H9 (cell line): ENCODE results near the gene FLT3. TPM values are rescaled to one million over a fixed set of nuclear protein-coding genes. Genes with fewer than 3 reads are reported as not detected.

Experiments
- DNase-seq: peaks from one replicate; pipeline ENCODE4 v3.0.0-alpha.2; 2017
- H2AFZ ChIP-seq: one replicate; pipeline ENCODE4 v1.6.1; 2013; ENCODE audit warnings: mild to moderate bottlenecking, low read length, control low read depth, moderate library complexity
- H2AK5ac ChIP-seq: 2 replicates; pipeline ENCODE4 v1.6.1; 2013; ENCODE audit warnings: low read length, control low read depth, mixed read lengths; ENCODE audit not compliant: insufficient read length
- H2BK120ac ChIP-seq: one replicate; pipeline ENCODE4 v1.6.1; 2013; ENCODE audit warnings: low read depth, mild to moderate bottlenecking, low read length, control low read depth, inconsistent platforms; ENCODE audit not compliant: poor library complexity, severe bottlenecking
- H2BK12ac ChIP-seq: 2 replicates; pipeline ENCODE4 v1.6.1; 2013; ENCODE audit warnings: low read length, control low read depth, mixed read lengths, low read depth; ENCODE audit not compliant: insufficient read length
- H2BK15ac ChIP-seq: 2 replicates; pipeline ENCODE4 v1.6.1; 2013; ENCODE audit warnings: low read depth, low read length, control low read depth
- H2BK20ac ChIP-seq: one replicate; pipeline ENCODE4 v1.6.1; 2013; ENCODE audit warnings: low read depth, mild to moderate bottlenecking, low read length, control low read depth, inconsistent platforms; ENCODE audit not compliant: poor library complexity, severe bottlenecking
- H2BK5ac ChIP-seq: 2 replicates; pipeline ENCODE4 v1.6.1; 2013; ENCODE audit warnings: low read length, control low read depth, mixed read lengths; ENCODE audit not compliant: insufficient read length
- H3K14ac ChIP-seq: 2 replicates; pipeline ENCODE4 v1.6.1; 2013; ENCODE audit warnings: low read length, control low read depth; ENCODE audit not compliant: insufficient read depth
- H3K18ac ChIP-seq: 2 replicates; pipeline ENCODE4 v1.6.1; 2013; ENCODE audit warnings: low read depth, mild to moderate bottlenecking, mixed read lengths, low read length, control low read depth; ENCODE audit not compliant: insufficient read length
- H3K23ac ChIP-seq: 2 replicates; pipeline ENCODE4 v1.6.1; 2013; ENCODE audit warnings: low read length, control low read depth, mixed read lengths, low read depth; ENCODE audit not compliant: insufficient read length
- H3K23me2 ChIP-seq: 2 replicates; pipeline ENCODE4 v1.6.1; 2013; ENCODE audit warnings: low read depth, mild to moderate bottlenecking, mixed read lengths, low read length, control low read depth; ENCODE audit not compliant: insufficient read length, poor library complexity, severe bottlenecking
- H3K27ac ChIP-seq: 2 replicates; pipeline ENCODE4 v1.5.1; 2013; ENCODE audit warnings: low read length, control low read depth, mixed read lengths, low read depth; ENCODE audit not compliant: insufficient read length
- H3K27me3 ChIP-seq: 2 replicates; pipeline ENCODE4 v1.6.1; 2013; ENCODE audit warnings: low read length, control low read depth, inconsistent platforms; ENCODE audit not compliant: insufficient read depth
- H3K4ac ChIP-seq: 2 replicates; pipeline ENCODE4 v1.6.1; 2013; ENCODE audit warnings: low read depth, mild to moderate bottlenecking, control low read depth, inconsistent platforms, low read length, moderate library complexity
- H3K4me1 ChIP-seq: 2 replicates; pipeline ENCODE4 v1.6.1; 2013; ENCODE audit warnings: low read length, control low read depth, inconsistent platforms; ENCODE audit not compliant: insufficient read depth
- H3K4me2 ChIP-seq: 2 replicates; pipeline ENCODE4 v1.6.1; 2013; ENCODE audit warnings: low read length, control low read depth, mixed read lengths; ENCODE audit not compliant: insufficient read length, insufficient read depth
- H3K56ac ChIP-seq: 2 replicates; pipeline ENCODE4 v1.6.1; 2013; ENCODE audit warnings: low read depth, mild to moderate bottlenecking, mixed read lengths, low read length, control low read depth; ENCODE audit not compliant: insufficient read length
- H3K79me1 ChIP-seq: 2 replicates; pipeline ENCODE4 v1.6.1; 2013; ENCODE audit warnings: low read depth, mild to moderate bottlenecking, moderate library complexity, low read length, control low read depth, inconsistent platforms; ENCODE audit not compliant: insufficient read depth, poor library complexity, severe bottlenecking
- H3K79me2 ChIP-seq: 2 replicates; pipeline ENCODE4 v1.6.1; 2013; ENCODE audit warnings: low read length, control low read depth, inconsistent platforms; ENCODE audit not compliant: insufficient read depth
- H3K9ac ChIP-seq: 2 replicates; pipeline ENCODE4 v1.6.1; 2013; ENCODE audit warnings: low read length, control low read depth, mixed read lengths; ENCODE audit not compliant: insufficient read length; ENCODE audit errors: extremely low read depth
- H3K9me3 ChIP-seq: one replicate; pipeline ENCODE4 v1.6.1; 2013; ENCODE audit warnings: low read depth, low read length, inconsistent platforms; ENCODE audit not compliant: control insufficient read depth
- H3T11ph ChIP-seq: one replicate; pipeline ENCODE4 v1.6.1; 2013; ENCODE audit warnings: mild to moderate bottlenecking, low read length, control low read depth, inconsistent platforms
- H4K20me1 ChIP-seq: one replicate; pipeline ENCODE4 v1.6.1; 2013; ENCODE audit not compliant: control insufficient read depth, insufficient read length, insufficient read depth
- H4K5ac ChIP-seq: 2 replicates; pipeline ENCODE4 v1.6.1; 2013; ENCODE audit warnings: low read depth, mild to moderate bottlenecking, mixed read lengths, low read length, control low read depth; ENCODE audit not compliant: insufficient read length
- H4K8ac ChIP-seq: replicated peaks from 2 replicates; pipeline ENCODE4 v1.6.1; 2013; ENCODE audit warnings: low read length, control low read depth, mixed read lengths, low read depth; ENCODE audit not compliant: insufficient read length
- H4K91ac ChIP-seq: 2 replicates; pipeline ENCODE4 v1.6.1; 2013; ENCODE audit warnings: low read depth, mild to moderate bottlenecking, moderate library complexity, mixed read lengths, low read length, control low read depth; ENCODE audit not compliant: insufficient read length
- H3K27ac Mint-ChIP-seq, 3 experiments: 2 replicates in 2 of 3; 3 replicates in 1 of 3; pipeline ENCODE4 v1.8.0; 2020 to 2021; ENCODE audit warnings: mixed read lengths in 3 of 3, mild to moderate bottlenecking in 1 of 3, moderate library complexity in 1 of 3
- H3K27me3 Mint-ChIP-seq: 2 replicates; pipeline ENCODE4 v1.8.0; 2021; ENCODE audit warnings: low read depth, mild to moderate bottlenecking, moderate library complexity, mixed read lengths
- H3K36me3 Mint-ChIP-seq, 3 experiments: 2 replicates in 2 of 3; 3 replicates in 1 of 3; pipeline ENCODE4 v1.8.0; 2020 to 2021; ENCODE audit warnings: low read depth in 3 of 3, mixed read lengths in 3 of 3; ENCODE audit not compliant: insufficient read depth in 1 of 3
- H3K4me1 Mint-ChIP-seq, 2 experiments: 2 replicates each; pipeline ENCODE4 v1.8.0; 2020; ENCODE audit warnings: mixed read lengths in 2 of 2
- H3K4me3 Mint-ChIP-seq, 2 experiments: 2 replicates in 1 of 2; 3 replicates in 1 of 2; pipeline ENCODE4 v1.8.0; 2020 to 2021; ENCODE audit warnings: mild to moderate bottlenecking in 2 of 2, mixed read lengths in 2 of 2, moderate library complexity in 1 of 2
- H3K9me3 Mint-ChIP-seq, 2 experiments: 2 replicates in 1 of 2; 3 replicates in 1 of 2; pipeline ENCODE4 v1.8.0; 2020; ENCODE audit warnings: mild to moderate bottlenecking in 2 of 2, mixed read lengths in 2 of 2, moderate library complexity in 1 of 2
- CTCF ChIP-seq: fragments of 200-600 bp; sonication (generic); conservative IDR thresholded peaks from 3 replicates; pipeline ENCODE4 v1.8.0; 2021; ENCODE audit warnings: antibody characterized with exemption, mild to moderate bottlenecking
- WGBS: extraction: QIAGEN DNeasy Blood & Tissue Kit; methylation state at CpG from one replicate; pipeline ENCODE4 v1.1.7; 2013; ENCODE audit warnings: missing lambda C conversion rate, low lambda C conversion rate, mixed read lengths; ENCODE audit not compliant: insufficient read length; ENCODE audit errors: extremely low coverage; 5-methylcytosine and 5-hydroxymethylcytosine counted together
- total RNA-seq: library from RNA; stranded (reverse); gene quantifications from 2 replicates; pipeline ENCODE4 v1.2.1, GENCODE V29; 2021

Gene FLT3
- total RNA-seq, 1 experiment from 2014 or later, result 0.44 TPM

- H3K23me2 ChIP-seq, result no peaks in the 10 kb centered on the region
- Mint-ChIP-seq H3K9me3 (no peaks in the 10 kb centered on the region), H3K4me1 (no peaks in the 10 kb centered on the region), H3K27me3 (peaks cover 42% of the 10 kb centered on the region), H3K36me3 (no peaks in the 10 kb centered on the region), H3K27ac (no peak overlapping the region), H3K4me3 (no peak overlapping the region)
- H3K79me1 ChIP-seq, result no peaks in the 10 kb centered on the region
- H3K4me1 ChIP-seq, result no peaks in the 10 kb centered on the region
- H2BK120ac ChIP-seq, result no peak overlapping the region
- no peak overlapping the region for H3K9ac ChIP-seq
- no peaks in the 10 kb centered on the region for H3K79me2 ChIP-seq
- DNase-seq, result no peak
- H2BK20ac ChIP-seq, result no peak overlapping the region
- H4K20me1 ChIP-seq, result no peaks in the 10 kb centered on the region
- no peak overlapping the region for H4K91ac ChIP-seq
- no peak for TF ChIP-seq CTCF
- H3K27me3 ChIP-seq, result no peaks in the 10 kb centered on the region
- no peak overlapping the region for H3T11ph ChIP-seq
- H4K5ac ChIP-seq, result no peak overlapping the region
- no peak overlapping the region for H2AFZ ChIP-seq
- WGBS, result no CpG with 5 or more reads among the region's 2 CpGs
- H2BK5ac ChIP-seq, result no peak overlapping the region
- no peak overlapping the region for H2BK15ac ChIP-seq
- H2AK5ac ChIP-seq, result no peak overlapping the region
- no peak overlapping the region for H3K27ac ChIP-seq
- no peak overlapping the region for H3K56ac ChIP-seq
- H3K4me2 ChIP-seq, result no peak overlapping the region
- H3K9me3 ChIP-seq, result no peaks in the 10 kb centered on the region
- no peak overlapping the region for H3K4ac ChIP-seq
- H3K14ac ChIP-seq, result no peak overlapping the region
- H3K23ac ChIP-seq, result no peak overlapping the region
- H3K18ac ChIP-seq, result no peak overlapping the region
- H4K8ac ChIP-seq, result no peak overlapping the region
- H2BK12ac ChIP-seq, result no peak overlapping the region
Observed at GRCh38 chr13:28092431-28092830, 7.9 kb downstream of the FLT3 start.
